PC-3 (cell line): ENCODE measurements around the gene TMEM163.

Source experiments
- EZH2 ChIP-seq: fragments of 300-600 bp; sonication (generic); IDR thresholded peaks from one replicate; pipeline ENCODE4 v1.6.1; 2017; ENCODE audit warnings: antibody characterized with exemption, mild to moderate bottlenecking, low read length; ENCODE audit not compliant: unreplicated experiment
- EZH2phosphoT487 ChIP-seq: fragments of 300-600 bp; sonication (generic); IDR thresholded peaks from 2 replicates; pipeline ENCODE4 v1.6.1; 2018; ENCODE audit warnings: mild to moderate bottlenecking, antibody characterized with exemption, low read length, borderline replicate concordance
- TF ChIP-seq, protein P1 (sequence below): fragments of 300-600 bp; sonication (generic); conservative IDR thresholded peaks from 2 replicates; pipeline ENCODE4 v1.5.1; 2017; ENCODE audit warnings: antibody characterized with exemption, low read depth, mild to moderate bottlenecking, low read length

DNA sequence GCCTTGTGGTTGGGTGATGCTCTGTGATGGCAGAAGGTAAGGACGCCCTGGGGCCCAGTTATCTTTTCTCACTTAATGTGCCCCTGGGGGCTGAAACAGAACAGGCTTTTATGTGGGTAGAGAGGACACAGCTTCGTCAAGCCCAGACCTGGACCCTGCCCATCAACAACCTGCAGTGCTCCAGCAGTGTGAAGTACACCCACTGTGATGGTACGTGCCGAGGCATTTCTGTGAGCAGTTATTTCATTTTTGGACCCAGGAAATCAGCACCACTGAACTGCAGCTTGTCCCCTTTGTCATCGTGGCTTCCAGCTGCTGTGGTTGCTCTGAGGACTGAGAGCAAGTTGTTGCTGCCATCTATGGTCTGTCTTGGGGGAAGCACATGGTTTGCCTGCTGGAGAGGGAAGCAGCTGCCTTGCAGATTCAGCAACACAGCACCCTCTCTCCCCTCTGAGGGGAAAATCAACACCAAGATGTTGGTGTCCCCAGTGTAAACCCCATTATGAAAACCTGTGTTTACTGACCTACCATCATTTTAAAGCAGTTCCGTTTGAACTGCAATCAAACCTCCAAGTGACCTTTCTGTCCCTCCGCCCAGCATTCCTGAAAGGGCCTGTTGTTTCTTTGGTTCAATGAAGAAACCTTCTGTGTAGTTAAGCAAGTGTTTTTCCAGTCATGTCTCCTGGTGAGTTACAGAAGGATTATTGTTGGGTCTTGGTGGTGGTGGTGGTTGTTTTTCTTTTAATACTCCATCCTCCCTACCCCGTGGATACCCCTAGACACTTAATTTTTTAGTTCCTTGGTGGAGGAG lies 306.8 kb downstream of the TMEM163 start:
- no peak for TF ChIP-seq EZH2
- TF ChIP-seq, protein P1, sequence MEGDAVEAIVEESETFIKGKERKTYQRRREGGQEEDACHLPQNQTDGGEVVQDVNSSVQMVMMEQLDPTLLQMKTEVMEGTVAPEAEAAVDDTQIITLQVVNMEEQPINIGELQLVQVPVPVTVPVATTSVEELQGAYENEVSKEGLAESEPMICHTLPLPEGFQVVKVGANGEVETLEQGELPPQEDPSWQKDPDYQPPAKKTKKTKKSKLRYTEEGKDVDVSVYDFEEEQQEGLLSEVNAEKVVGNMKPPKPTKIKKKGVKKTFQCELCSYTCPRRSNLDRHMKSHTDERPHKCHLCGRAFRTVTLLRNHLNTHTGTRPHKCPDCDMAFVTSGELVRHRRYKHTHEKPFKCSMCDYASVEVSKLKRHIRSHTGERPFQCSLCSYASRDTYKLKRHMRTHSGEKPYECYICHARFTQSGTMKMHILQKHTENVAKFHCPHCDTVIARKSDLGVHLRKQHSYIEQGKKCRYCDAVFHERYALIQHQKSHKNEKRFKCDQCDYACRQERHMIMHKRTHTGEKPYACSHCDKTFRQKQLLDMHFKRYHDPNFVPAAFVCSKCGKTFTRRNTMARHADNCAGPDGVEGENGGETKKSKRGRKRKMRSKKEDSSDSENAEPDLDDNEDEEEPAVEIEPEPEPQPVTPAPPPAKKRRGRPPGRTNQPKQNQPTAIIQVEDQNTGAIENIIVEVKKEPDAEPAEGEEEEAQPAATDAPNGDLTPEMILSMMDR = peak; percentile 84
- TF ChIP-seq EZH2phosphoT487 = no peak
